A673 (cell line): ENCODE data around the gene MUSK. TPM values are rescaled to one million over a fixed set of nuclear protein-coding genes. Genes with fewer than 3 reads are reported as not detected.

ENCODE experiments used
- BruUV-seq: library from RNA; stranded (reverse); fragments of 400-500 nt; replicated peaks from 2 replicates; lab custom pipeline; 2021; lab: Mats Ljungman, UMichigan
- CTCF ChIA-PET: fragments of 300-600 bp; sonication (Branson Sonifier 250); formaldehyde crosslinking; loops from one replicate; lab custom pipeline; 2022; ENCODE audit warnings: antibody characterized with exemption; lab: Charles Lee
- POLR2A ChIA-PET: fragments of 300-600 bp; sonication (Branson Sonifier 250); formaldehyde crosslinking; loops from one replicate; lab custom pipeline; 2022; ENCODE audit warnings: antibody characterized with exemption; ENCODE audit not compliant: low non-redundant PET; lab: Charles Lee
- DNase-seq: peaks from one replicate; pipeline ENCODE4 v3.0.0-alpha.2; 2015; ENCODE audit warnings: low spot score
- H3K27ac ChIP-seq: fragments of 200-600 bp; sonication (generic); 2 replicates; pipeline ENCODE4 v1.5.1; 2016; ENCODE audit warnings: mixed run types, low read depth, mild to moderate bottlenecking, mixed read lengths, antibody characterized with exemption, low read length; ENCODE audit not compliant: poor library complexity, severe bottlenecking
- H3K27me3 ChIP-seq: fragments of 200-600 bp; sonication (generic); replicated peaks from 2 replicates; pipeline ENCODE4 v1.6.1; 2017; ENCODE audit warnings: mixed run types, low read depth, mild to moderate bottlenecking, mixed read lengths, antibody characterized with exemption, low read length; ENCODE audit not compliant: insufficient read depth, poor library complexity
- H3K36me3 ChIP-seq: fragments of 200-600 bp; sonication (generic); 2 replicates; pipeline ENCODE4 v1.6.1; 2016; ENCODE audit warnings: mixed run types, mild to moderate bottlenecking, mixed read lengths, antibody characterized with exemption, low read length; ENCODE audit not compliant: insufficient read depth, poor library complexity, severe bottlenecking
- H3K4me1 ChIP-seq: fragments of 200-600 bp; sonication (generic); 2 replicates; pipeline ENCODE4 v1.6.1; 2017; ENCODE audit warnings: mixed run types, mild to moderate bottlenecking, mixed read lengths, antibody characterized with exemption, low read length; ENCODE audit not compliant: insufficient read depth, poor library complexity, severe bottlenecking
- H3K4me3 ChIP-seq: fragments of 200-600 bp; sonication (generic); 2 replicates; pipeline ENCODE4 v1.5.1; 2016; ENCODE audit warnings: low read depth, mixed run types, mild to moderate bottlenecking, mixed read lengths, low read length; ENCODE audit not compliant: poor library complexity, severe bottlenecking
- H3K9me3 ChIP-seq: fragments of 200-600 bp; sonication (generic); 2 replicates; pipeline ENCODE4 v1.6.1; 2016; ENCODE audit warnings: mixed run types, low read depth, mild to moderate bottlenecking, mixed read lengths, antibody characterized with exemption, low read length; ENCODE audit not compliant: poor library complexity, severe bottlenecking
- EZH2 ChIP-seq: fragments of 200-600 bp; sonication (generic); IDR thresholded peaks from 2 replicates; pipeline ENCODE4 v1.6.1; 2017; ENCODE audit warnings: borderline replicate concordance, low read depth, mild to moderate bottlenecking, mixed read lengths, antibody characterized with exemption, low read length; ENCODE audit not compliant: poor library complexity, severe bottlenecking
- intact Hi-C: fragments of 100-400 bp; cut with micrococcal nuclease; formaldehyde crosslinking; loops from one replicate; pipeline ENCODE4 v1.10.0; 2022; ENCODE audit not compliant: unreplicated experiment
- total RNA-seq: library from RNA; stranded (reverse); gene quantifications from 2 replicates; pipeline ENCODE4 v1.2.3, GENCODE V29; 2021
- TF ChIP-seq, protein P1 (sequence below): fragments of 300-800, 200-600 bp; sonication (generic); conservative IDR thresholded peaks from 2 replicates; pipeline ENCODE4 v1.5.1; 2017; ENCODE audit warnings: low read depth, mild to moderate bottlenecking, antibody characterized with exemption, low read length, moderate library complexity, mixed read lengths

The MUSK gene
- total RNA-seq, 1 experiment from 2014 or later: not detected

DNA sequence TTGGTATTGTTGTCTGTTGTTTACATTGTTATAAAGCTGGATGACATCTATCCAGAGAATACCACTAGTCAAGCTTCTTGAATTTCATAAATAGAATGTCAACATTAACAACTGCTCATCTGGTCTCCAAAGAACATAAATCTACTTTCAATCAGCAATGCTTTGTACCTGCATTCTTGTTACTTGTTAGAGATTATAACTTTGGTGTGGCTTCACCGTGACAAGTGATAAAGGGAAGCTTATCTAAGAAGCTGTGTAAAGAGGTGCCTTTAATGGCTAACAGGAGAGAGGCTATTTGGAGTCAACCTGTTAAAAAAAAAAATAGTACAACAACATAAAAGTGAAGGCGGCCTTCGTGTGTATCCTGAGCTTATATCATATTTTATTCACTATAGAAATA is 41.8 kb downstream of the MUSK start:
- Histone ChIP-seq H3K36me3 (no peaks in the 10 kb centered on the region), H3K4me1 (peaks cover 6% of the 10 kb centered on the region), H3K27ac (no peak overlapping the region), H3K4me3 (no peak overlapping the region), H3K9me3 (no peaks in the 10 kb centered on the region), H3K27me3 (no peaks in the 10 kb centered on the region)
- intact Hi-C loops: no loop called here
- ChIA-PET POLR2A (no interaction called here), CTCF (no interaction called here)
- BruUV-seq: no TSS peak
- TF ChIP-seq EZH2: no peak
- TF ChIP-seq, protein P1, sequence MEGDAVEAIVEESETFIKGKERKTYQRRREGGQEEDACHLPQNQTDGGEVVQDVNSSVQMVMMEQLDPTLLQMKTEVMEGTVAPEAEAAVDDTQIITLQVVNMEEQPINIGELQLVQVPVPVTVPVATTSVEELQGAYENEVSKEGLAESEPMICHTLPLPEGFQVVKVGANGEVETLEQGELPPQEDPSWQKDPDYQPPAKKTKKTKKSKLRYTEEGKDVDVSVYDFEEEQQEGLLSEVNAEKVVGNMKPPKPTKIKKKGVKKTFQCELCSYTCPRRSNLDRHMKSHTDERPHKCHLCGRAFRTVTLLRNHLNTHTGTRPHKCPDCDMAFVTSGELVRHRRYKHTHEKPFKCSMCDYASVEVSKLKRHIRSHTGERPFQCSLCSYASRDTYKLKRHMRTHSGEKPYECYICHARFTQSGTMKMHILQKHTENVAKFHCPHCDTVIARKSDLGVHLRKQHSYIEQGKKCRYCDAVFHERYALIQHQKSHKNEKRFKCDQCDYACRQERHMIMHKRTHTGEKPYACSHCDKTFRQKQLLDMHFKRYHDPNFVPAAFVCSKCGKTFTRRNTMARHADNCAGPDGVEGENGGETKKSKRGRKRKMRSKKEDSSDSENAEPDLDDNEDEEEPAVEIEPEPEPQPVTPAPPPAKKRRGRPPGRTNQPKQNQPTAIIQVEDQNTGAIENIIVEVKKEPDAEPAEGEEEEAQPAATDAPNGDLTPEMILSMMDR: no peak
- DNase-seq: no peak

DNA sequence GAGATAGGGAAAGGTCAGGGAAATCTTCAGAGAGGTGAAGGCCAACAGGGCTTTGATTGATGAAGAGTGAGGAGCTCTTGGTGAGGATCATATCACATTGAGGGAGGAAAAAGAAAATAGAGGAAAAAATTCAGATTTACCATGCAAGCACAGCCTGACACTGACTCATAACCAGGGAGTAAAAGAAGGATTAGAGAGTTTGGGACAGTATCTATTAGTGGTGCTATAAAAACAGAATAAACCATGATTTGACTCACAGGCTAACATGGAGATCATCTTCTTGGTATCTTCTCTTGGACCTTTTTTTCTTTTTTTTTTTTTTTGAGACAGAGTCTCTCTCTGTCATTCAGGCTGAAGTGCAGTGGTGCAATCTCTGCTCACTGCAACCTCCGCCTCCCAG is 44.4 kb downstream of the MUSK start:
- Histone ChIP-seq H3K27ac (no peak overlapping the region), H3K27me3 (no peaks in the 10 kb centered on the region), H3K36me3 (no peaks in the 10 kb centered on the region), H3K4me3 (no peak overlapping the region), H3K4me1 (peaks cover 6% of the 10 kb centered on the region), H3K9me3 (no peaks in the 10 kb centered on the region)
- no peak for DNase-seq
- BruUV-seq: no TSS peak
- POLR2A ChIA-PET: no interaction called here
- TF ChIP-seq EZH2: no peak
- TF ChIP-seq, protein P1: no peak
- CTCF ChIA-PET: no interaction called here
- intact Hi-C loops: no loop called here

DNA sequence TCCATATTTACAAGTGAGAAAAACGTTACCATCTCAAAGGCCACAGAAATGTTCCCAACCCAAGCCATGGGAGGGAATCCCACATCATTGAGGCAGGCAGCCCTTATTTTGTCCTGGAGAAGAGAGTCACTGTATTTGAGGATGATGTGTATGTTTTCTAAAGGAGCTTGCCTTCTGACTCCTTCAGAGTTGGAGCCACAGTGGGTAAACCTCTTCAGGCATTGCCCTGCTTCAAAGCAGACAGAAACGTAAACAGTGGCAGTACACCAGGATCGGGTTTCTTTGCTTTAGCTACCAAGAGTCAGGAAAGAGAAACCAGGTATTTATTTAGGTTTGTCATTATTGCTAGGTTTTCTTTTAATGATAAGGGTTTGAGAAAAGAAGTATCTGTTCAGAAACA is 45.7 kb downstream of the MUSK start:
- no peaks in the 10 kb centered on the region for H3K27me3 ChIP-seq
- ChIA-PET CTCF (no interaction called here), POLR2A (no interaction called here)
- H3K4me3 ChIP-seq: no peak overlapping the region
- no TSS peak for BruUV-seq
- DNase-seq: no peak
- H3K9me3 ChIP-seq: no peaks in the 10 kb centered on the region
- no peak overlapping the region for H3K27ac ChIP-seq
- TF ChIP-seq EZH2: no peak
- TF ChIP-seq, protein P1: no peak
- intact Hi-C loops: no loop called here
- peaks cover 6% of the 10 kb centered on the region for H3K4me1 ChIP-seq
- H3K36me3 ChIP-seq: no peaks in the 10 kb centered on the region
